Measurements from ENCODE around the gene ICAM5. TPM values are rescaled to one million over a fixed set of nuclear protein-coding genes. Genes with fewer than 3 reads are reported as not detected.
A peak's percentile ranks its signal among the peaks of the same experiment; 100 is the strongest.

ICAM5 gene
- total RNA-seq, 2 experiments from 2014 or later = 5.0 to 5.3 TPM

GRCh38 chr19:10293637-10294367 lies 4.0 kb downstream of the ICAM5 start:
- no peaks in the 10 kb centered on the region for H3K36me3 Mint-ChIP-seq (ENCODE audit: low read depth)
- H3K27me3 Mint-ChIP-seq = peaks cover 62% of the 10 kb centered on the region
- H3K4me1 Mint-ChIP-seq (ENCODE audit: low read depth) = peaks cover 49% of the 10 kb centered on the region
- H3K27ac Mint-ChIP-seq = no peak overlapping the region
- ATAC-seq = no peak
- intact Hi-C loops (cut with micrococcal nuclease) = no loop called here
- no peaks in the 10 kb centered on the region for H3K9me3 Mint-ChIP-seq
- POLR2A ChIA-PET = interaction anchor here (1.1 to 1.2 kb wide), 2 partner anchors 12 to 37 kb away, joined by 3 to 7 read pairs; no protein-coding TSS in a partner anchor
- CTCF ChIA-PET = no interaction called here
- DNase-seq = no peak
- TF ChIP-seq CTCF (IDR thresholded peaks at IDR 0.05) = no peak
- no peak overlapping the region for H3K4me3 Mint-ChIP-seq

GRCh38 chr19:10294368-10294697 lies 4.6 kb downstream of the ICAM5 start:
- Mint-ChIP-seq H3K4me3 (no peak overlapping the region), H3K27me3 (peaks cover 60% of the 10 kb centered on the region), H3K4me1 (ENCODE audit: low read depth) (peaks cover 45% of the 10 kb centered on the region), H3K36me3 (ENCODE audit: low read depth) (no peaks in the 10 kb centered on the region), H3K9me3 (no peaks in the 10 kb centered on the region), H3K27ac (no peak overlapping the region)
- POLR2A ChIA-PET = interaction anchor here (1.1 to 1.2 kb wide), 2 partner anchors 12 to 37 kb away, joined by 3 to 7 read pairs; no protein-coding TSS in a partner anchor
- TF ChIP-seq CTCF (IDR thresholded peaks at IDR 0.05) = no peak
- no peak for ATAC-seq
- intact Hi-C loops (cut with micrococcal nuclease) = no loop called here
- CTCF ChIA-PET = no interaction called here
- DNase-seq = no peak

- Mint-ChIP-seq H3K4me3 (peak overlapping the region; percentile 68), H3K4me1 (ENCODE audit: low read depth) (peaks cover 39% of the 10 kb centered on the region), H3K27ac (no peak overlapping the region), H3K9me3 (no peaks in the 10 kb centered on the region), H3K36me3 (ENCODE audit: low read depth) (no peaks in the 10 kb centered on the region), H3K27me3 (peaks cover 55% of the 10 kb centered on the region)
- no peak for TF ChIP-seq CTCF (IDR thresholded peaks at IDR 0.05)
- CTCF ChIA-PET = interaction anchor here (0.6 to 1.4 kb wide), 2 partner anchors 10 to 94 kb away, joined by 4 to 7 read pairs; no protein-coding TSS in a partner anchor
- ATAC-seq (peak; percentile 46), DNase-seq (peak; percentile 71)
- POLR2A ChIA-PET = interaction anchor here (1.4 kb wide), 1 partner anchor 9 kb away, joined by 6 read pairs; the partner anchor contains the start of gene ICAM4
- intact Hi-C loops (cut with micrococcal nuclease) = no loop called here
Observed at GRCh38 chr19:10295305-10295846, 5.6 kb downstream of the ICAM5 start.

DNA sequence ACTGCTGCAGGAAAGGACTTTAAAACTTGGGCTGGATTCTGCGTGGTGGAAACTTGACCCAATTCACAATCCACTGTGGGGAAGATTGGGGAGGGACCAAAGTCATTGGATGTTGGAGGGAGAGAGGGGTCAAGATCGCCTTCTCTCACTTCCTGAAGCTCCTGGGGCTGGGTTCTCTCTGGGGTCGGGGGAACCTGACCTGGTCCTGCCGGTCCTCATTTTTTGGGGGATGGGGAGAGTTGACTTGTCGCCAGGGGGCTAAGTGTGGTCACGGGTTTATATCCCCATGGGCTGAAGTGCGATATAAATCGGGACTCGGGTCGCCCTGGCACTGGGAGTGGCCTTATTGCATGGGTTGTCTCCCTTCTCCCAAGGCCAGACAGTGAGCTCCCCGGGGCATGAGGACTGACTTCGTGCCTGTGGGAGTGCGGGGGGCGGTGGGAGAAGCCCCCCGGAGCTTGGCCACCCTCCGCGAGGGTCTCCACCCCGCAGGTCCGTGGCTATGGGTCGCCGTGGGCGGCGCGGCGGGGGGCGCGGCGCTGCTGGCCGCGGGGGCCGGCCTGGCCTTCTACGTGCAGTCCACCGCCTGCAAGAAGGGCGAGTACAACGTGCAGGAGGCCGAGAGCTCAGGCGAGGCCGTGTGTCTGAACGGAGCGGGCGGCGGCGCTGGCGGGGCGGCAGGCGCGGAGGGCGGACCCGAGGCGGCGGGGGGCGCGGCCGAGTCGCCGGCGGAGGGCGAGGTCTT lies 6.3 kb downstream of the ICAM5 start:
- Mint-ChIP-seq H3K4me3 (peak overlapping the region; percentile 68), H3K36me3 (ENCODE audit: low read depth) (no peaks in the 10 kb centered on the region), H3K27ac (no peak overlapping the region), H3K27me3 (peaks cover 49% of the 10 kb centered on the region), H3K4me1 (ENCODE audit: low read depth) (peaks cover 32% of the 10 kb centered on the region), H3K9me3 (no peaks in the 10 kb centered on the region)
- TF ChIP-seq CTCF (IDR thresholded peaks at IDR 0.05) = no peak
- ChIA-PET CTCF (interaction anchor here (0.6 to 1.4 kb wide), 2 partner anchors 9 to 93 kb away, joined by 4 to 7 read pairs; no protein-coding TSS in a partner anchor), POLR2A (interaction anchor here (0.7 to 1.4 kb wide), 2 partner anchors 9 to 48 kb away, joined by 3 to 6 read pairs; partner anchors contain the start of gene ICAM4)
- intact Hi-C loops (cut with micrococcal nuclease) = no loop called here
- ATAC-seq (no peak), DNase-seq (no peak)

Measured in activated CD8-positive, alpha-beta T cell treated with anti-CD3 and anti-CD28 coated beads for 36 hours (primary cell).